ENCODE measurements around the gene LRRC58. TPM values are rescaled to one million over a fixed set of nuclear protein-coding genes. Genes with fewer than 3 reads are reported as not detected.

LRRC58 gene
- total RNA-seq, 1 experiment from 2014 or later: 29.5 TPM

- no peak for TF ChIP-seq POLR2AphosphoS5 (IDR thresholded peaks at IDR 0.05; ENCODE audit: low read depth, low read length)
- TF ChIP-seq TCF7L2 (IDR thresholded peaks at IDR 0.05; ENCODE audit: low read depth, low read length): no peak
- TF ChIP-seq REST (IDR thresholded peaks at IDR 0.05; ENCODE audit: insufficient read depth in 1 of 2, low read depth in 2 of 2, low read length in 1 of 2): no peak
- TF ChIP-seq SIN3A (IDR thresholded peaks at IDR 0.05; ENCODE audit: borderline replicate concordance, insufficient read depth, low read depth, low read length): no peak
- TF ChIP-seq CTCF (IDR thresholded peaks at IDR 0.05): no peak
- Histone ChIP-seq H3K4me3 (ENCODE audit: low read depth in 2 of 2, low read length in 2 of 2) (no peak overlapping the region), H3K9me3 (ENCODE audit: control insufficient read depth, insufficient read depth, low read depth, low read length) (no peaks in the 10 kb centered on the region), H3K27me3 (ENCODE audit: control insufficient read depth, insufficient read depth, low read length) (peaks cover 14% of the 10 kb centered on the region), H3K4me1 (ENCODE audit: control insufficient read depth, insufficient read depth, low read length) (peaks cover 3% of the 10 kb centered on the region; the same call in 1 of the 2 replicates), H3K27ac (ENCODE audit: low read length) (no peak overlapping the region), H3K36me3 (ENCODE audit: control insufficient read depth, insufficient read depth, low read length) (no peaks in the 10 kb centered on the region)
- ATAC-seq: no peak
- no peak for DNase-seq (ENCODE audit: low read depth, low spot score)
- in situ Hi-C loops (cut with HindIII; ENCODE audit: low pct_unique_long_range_greater_than_20kb, low sequenced_read_pairs) (no loop called here), intact Hi-C loops (cut with micrococcal nuclease; ENCODE audit: unreplicated experiment) (no loop called here)
- ChIA-PET POLR2A (no interaction called here), CTCF (no interaction called here)
- BruUV-seq (replicated peaks): no TSS peak
Observed at GRCh38 chr3:120280566-120280965, 68.6 kb downstream of the LRRC58 start.

GRCh38 chr3:120280026-120280425, 69.1 kb downstream of the LRRC58 start:
- H3K9me3 ChIP-seq (ENCODE audit: control insufficient read depth, insufficient read depth, low read depth, low read length): no peaks in the 10 kb centered on the region
- no TSS peak for BruUV-seq (replicated peaks)
- TF ChIP-seq POLR2AphosphoS5 (IDR thresholded peaks at IDR 0.05; ENCODE audit: low read depth, low read length): no peak
- no peak for TF ChIP-seq TCF7L2 (IDR thresholded peaks at IDR 0.05; ENCODE audit: low read depth, low read length)
- no peak for TF ChIP-seq CTCF (IDR thresholded peaks at IDR 0.05)
- no peak for TF ChIP-seq REST (IDR thresholded peaks at IDR 0.05; ENCODE audit: insufficient read depth in 1 of 2, low read depth in 2 of 2, low read length in 1 of 2)
- no peak for TF ChIP-seq SIN3A (IDR thresholded peaks at IDR 0.05; ENCODE audit: borderline replicate concordance, insufficient read depth, low read depth, low read length)
- ATAC-seq (no peak), DNase-seq (ENCODE audit: low read depth, low spot score) (no peak)
- H3K27ac ChIP-seq (ENCODE audit: low read length): no peak overlapping the region
- H3K36me3 ChIP-seq (ENCODE audit: control insufficient read depth, insufficient read depth, low read length): no peaks in the 10 kb centered on the region
- ChIA-PET CTCF (no interaction called here), POLR2A (no interaction called here)
- no peak overlapping the region for H3K4me3 ChIP-seq (ENCODE audit: low read depth in 2 of 2, low read length in 2 of 2)
- intact Hi-C loops (cut with micrococcal nuclease; ENCODE audit: unreplicated experiment) (no loop called here), in situ Hi-C loops (cut with HindIII; ENCODE audit: low pct_unique_long_range_greater_than_20kb, low sequenced_read_pairs) (no loop called here)
- peaks cover 14% of the 10 kb centered on the region for H3K27me3 ChIP-seq (ENCODE audit: control insufficient read depth, insufficient read depth, low read length)
- peaks cover 3% of the 10 kb centered on the region; the same call in 1 of the 2 replicates for H3K4me1 ChIP-seq (ENCODE audit: control insufficient read depth, insufficient read depth, low read length)
